Activated T-helper 1 cell treated with anti-CD3 and anti-CD28 coated beads, Interleukin-12 subunit alpha, Interleukin-12 subunit beta, Interleukin-2, Interleukin-4 antibody, amounts not matched to agents 30 ng/mL and 10 ng/mL and 1 ng/mL, durations not matched to agents 14 hours and 24 hours and 36 hours (primary cell): ENCODE results near the gene CPZ. TPM values are rescaled to one million over a fixed set of nuclear protein-coding genes. Genes with fewer than 3 reads are reported as not detected.
"Not testable (repeated sequence)": the region's sequence is repeated elsewhere in the genome, so short reads cannot be mapped to it uniquely, and the experiment has no call there.

Experiments used
- DNase-seq: peaks from one replicate; pipeline ENCODE4 v3.0.0; 2021; ENCODE audit warnings: low spot score
- H3K27ac Mint-ChIP-seq: one replicate; pipeline ENCODE4 v1.8.0; 2021; ENCODE audit warnings: mild to moderate bottlenecking, mixed read lengths
- H3K27me3 Mint-ChIP-seq: one replicate; pipeline ENCODE4 v1.8.0; 2022; ENCODE audit warnings: mild to moderate bottlenecking, moderate library complexity, mixed read lengths; ENCODE audit not compliant: insufficient read depth
- H3K36me3 Mint-ChIP-seq: one replicate; pipeline ENCODE4 v1.8.0; 2021; ENCODE audit warnings: low read depth, mixed read lengths
- H3K4me1 Mint-ChIP-seq: one replicate; pipeline ENCODE4 v1.8.0; 2021; ENCODE audit warnings: low read depth, mixed read lengths
- H3K4me3 Mint-ChIP-seq: one replicate; pipeline ENCODE4 v1.8.0; 2021; ENCODE audit warnings: mild to moderate bottlenecking, moderate library complexity, mixed read lengths
- H3K9me3 Mint-ChIP-seq: one replicate; pipeline ENCODE4 v1.8.0; 2021; ENCODE audit warnings: mixed read lengths
- intact Hi-C: fragments of 100-400 bp; cut with micrococcal nuclease; formaldehyde crosslinking; loops from one replicate; pipeline ENCODE4 v1.15.1; 2024
- total RNA-seq: library from RNA; stranded (reverse); gene quantifications from 2 replicates; pipeline ENCODE4 v1.2.3, GENCODE V29; 2022

CPZ gene
- total RNA-seq, 1 donor from 2014 or later: not detected

DNA sequence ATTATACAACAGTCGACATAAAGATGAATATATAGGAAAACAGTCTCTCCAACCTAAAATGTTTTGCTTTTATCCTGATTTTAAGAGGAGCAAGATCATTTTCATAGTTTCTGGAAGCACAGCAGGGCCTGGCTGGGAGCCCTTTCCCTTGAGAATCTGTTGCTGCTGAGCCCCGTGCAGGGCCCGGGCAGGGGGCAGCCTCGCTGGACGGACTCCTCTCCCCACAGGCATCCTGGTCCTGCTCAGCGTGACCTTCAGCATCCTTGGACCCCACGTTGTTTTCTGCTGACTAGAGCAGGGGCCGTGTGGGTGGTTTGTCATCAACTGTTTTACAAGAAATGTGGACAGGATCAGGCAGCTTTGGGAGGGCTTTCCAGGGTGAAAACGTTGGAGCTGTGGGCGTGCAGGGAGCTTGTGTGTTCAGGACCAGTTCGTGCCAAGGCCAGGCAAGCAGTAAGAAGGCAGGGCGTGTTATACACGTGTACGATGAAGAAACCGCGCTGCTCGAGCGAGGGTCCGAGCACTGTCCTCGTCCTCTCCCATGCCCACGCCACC is 25.0 kb downstream of the CPZ start:
- Mint-ChIP-seq H3K4me3 (no peak overlapping the region), H3K27ac (no peak overlapping the region), H3K4me1 (no peaks in the 10 kb centered on the region), H3K9me3 (no peaks in the 10 kb centered on the region), H3K36me3 (no peaks in the 10 kb centered on the region), H3K27me3 (no peaks in the 10 kb centered on the region)
- DNase-seq: no peak
- intact Hi-C loops: no loop called here

DNA sequence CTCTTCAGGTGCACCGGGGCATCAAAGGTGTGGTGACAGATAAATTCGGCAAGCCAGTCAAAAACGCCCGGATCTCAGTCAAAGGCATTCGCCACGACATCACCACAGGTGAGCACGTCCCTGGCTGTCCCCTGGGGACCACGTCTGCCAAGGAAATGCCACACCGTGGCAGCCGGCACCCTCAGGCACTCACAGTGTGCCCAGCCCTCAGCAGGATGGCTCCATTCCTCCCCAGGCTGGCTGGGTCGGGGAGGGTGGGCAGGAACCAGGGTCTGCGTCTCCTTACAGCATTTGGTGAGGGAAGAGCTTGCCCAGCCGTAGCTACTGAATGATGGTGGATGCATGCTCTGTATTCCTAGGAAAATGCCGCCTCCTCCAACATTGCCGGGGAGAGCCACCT is 25.9 kb downstream of the CPZ start:
- Mint-ChIP-seq H3K4me3 (no peak overlapping the region), H3K9me3 (no peaks in the 10 kb centered on the region), H3K4me1 (no peaks in the 10 kb centered on the region), H3K36me3 (no peaks in the 10 kb centered on the region), H3K27me3 (no peaks in the 10 kb centered on the region), H3K27ac (no peak overlapping the region)
- intact Hi-C loops: no loop called here
- no peak for DNase-seq

- H3K4me3 Mint-ChIP-seq: no peak overlapping the region
Observed at GRCh38 chr4:8618961-8619720, 26.6 kb downstream of the CPZ start.

DNA sequence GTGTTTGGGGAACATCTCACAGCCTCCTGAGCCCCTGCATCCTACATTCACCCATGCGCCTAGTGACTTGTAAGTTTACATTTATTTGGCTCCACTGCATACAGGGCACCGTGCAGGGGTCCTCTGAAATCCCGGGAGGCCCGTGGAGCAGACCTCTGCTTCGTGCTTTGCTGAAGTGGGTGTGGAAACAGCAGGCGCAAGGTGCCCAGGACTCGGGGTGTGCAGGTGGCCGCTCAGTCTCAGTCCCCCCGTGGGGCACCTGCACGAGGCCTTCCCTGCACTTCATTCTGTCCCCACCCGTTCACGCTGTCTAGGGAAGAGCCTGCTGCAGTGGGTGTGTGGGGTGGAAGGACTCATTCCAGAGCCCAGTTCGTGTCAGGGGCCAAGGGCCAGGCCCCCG is 28.6 kb downstream of the CPZ start:
- H3K9me3 Mint-ChIP-seq, DNase-seq, H3K4me1 Mint-ChIP-seq, H3K36me3 Mint-ChIP-seq, H3K27ac Mint-ChIP-seq, H3K4me3 Mint-ChIP-seq, H3K27me3 Mint-ChIP-seq, intact Hi-C loops: not testable (repeated sequence)

More at GRCh38 chr4:8618961-8619720, 26.6 kb downstream of the CPZ start:
- no peaks in the 10 kb centered on the region for H3K36me3 Mint-ChIP-seq
- no peaks in the 10 kb centered on the region for H3K27me3 Mint-ChIP-seq
- H3K27ac Mint-ChIP-seq: no peak overlapping the region
- intact Hi-C loops: no loop called here
- H3K9me3 Mint-ChIP-seq: no peaks in the 10 kb centered on the region
- no peaks in the 10 kb centered on the region for H3K4me1 Mint-ChIP-seq
- no peak for DNase-seq

DNA sequence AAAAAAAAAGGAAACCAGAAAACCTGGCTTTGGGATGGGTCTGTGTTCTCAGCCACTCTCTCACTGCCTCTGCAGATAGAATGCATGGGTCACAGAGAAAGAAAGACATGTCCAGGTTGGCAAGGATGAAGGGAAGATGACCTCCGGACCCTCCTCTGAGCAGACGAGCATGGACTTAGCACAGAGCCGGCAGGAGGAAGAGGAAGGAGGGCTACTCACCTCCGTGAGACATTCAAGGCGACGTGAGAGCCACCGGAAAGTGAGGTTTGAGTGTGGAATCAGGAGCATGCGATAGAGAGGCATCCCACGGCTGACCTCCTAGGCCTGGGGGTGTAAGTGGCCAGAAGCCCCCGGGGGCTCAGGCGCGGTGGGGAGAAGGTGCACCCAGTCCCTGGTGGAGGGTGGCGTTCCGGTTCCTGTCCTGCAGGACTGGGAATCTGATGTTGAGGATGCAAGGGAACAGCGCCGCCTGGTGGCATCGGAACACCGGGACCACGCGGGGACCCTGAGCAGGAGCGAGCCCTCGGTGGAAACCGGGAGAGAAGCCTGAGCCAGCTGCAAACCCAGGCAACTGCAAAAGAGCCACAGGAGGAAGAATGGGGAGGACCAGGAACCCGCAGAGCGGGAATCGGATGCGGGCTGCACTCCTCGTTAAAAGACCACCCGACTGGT is 32.2 kb downstream of the CPZ start:
- H3K4me1 Mint-ChIP-seq, intact Hi-C loops: not testable (repeated sequence)

GRCh38 chr4:8630240-8630905 is 37.8 kb downstream of the CPZ start:
- H3K4me1 Mint-ChIP-seq, H3K36me3 Mint-ChIP-seq, H3K9me3 Mint-ChIP-seq, H3K4me3 Mint-ChIP-seq, intact Hi-C loops, DNase-seq, H3K27me3 Mint-ChIP-seq, H3K27ac Mint-ChIP-seq: not testable (repeated sequence)

More for the DNA sequence above, 32.2 kb downstream of the CPZ start:
- not testable (repeated sequence) for H3K4me3 Mint-ChIP-seq, H3K27me3 Mint-ChIP-seq, H3K36me3 Mint-ChIP-seq, DNase-seq, H3K9me3 Mint-ChIP-seq, H3K27ac Mint-ChIP-seq

- H3K9me3 Mint-ChIP-seq, H3K27ac Mint-ChIP-seq, H3K36me3 Mint-ChIP-seq, H3K4me1 Mint-ChIP-seq, H3K4me3 Mint-ChIP-seq, DNase-seq, intact Hi-C loops, H3K27me3 Mint-ChIP-seq: not testable (repeated sequence)
Observed at GRCh38 chr4:8631896-8632295, 39.3 kb downstream of the CPZ start.

DNA sequence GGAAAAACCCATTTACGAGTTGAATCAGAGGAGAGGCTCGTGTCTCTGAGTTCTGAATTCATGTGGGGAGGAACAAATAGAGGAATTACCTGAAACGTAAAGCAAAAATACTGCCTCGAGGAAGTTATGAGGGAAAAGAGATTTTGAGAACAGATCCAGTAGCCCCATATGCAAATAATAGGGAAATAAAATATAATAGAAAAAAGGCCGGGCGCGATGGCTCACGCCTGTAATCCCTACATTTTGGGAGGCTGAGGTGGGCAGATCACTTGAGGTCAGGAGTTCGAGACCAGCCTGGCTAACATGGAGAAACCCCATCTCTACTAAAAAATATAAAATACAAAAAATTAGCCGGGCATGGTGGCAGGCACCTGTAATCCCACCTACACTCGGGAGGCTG is 42.2 kb downstream of the CPZ start:
- H3K4me1 Mint-ChIP-seq, H3K4me3 Mint-ChIP-seq, intact Hi-C loops, H3K27me3 Mint-ChIP-seq, H3K27ac Mint-ChIP-seq, H3K9me3 Mint-ChIP-seq, H3K36me3 Mint-ChIP-seq, DNase-seq: not testable (repeated sequence)

GRCh38 chr4:8635897-8636554 is 43.5 kb downstream of the CPZ start:
- H3K27ac Mint-ChIP-seq, H3K4me3 Mint-ChIP-seq, DNase-seq, H3K27me3 Mint-ChIP-seq, H3K9me3 Mint-ChIP-seq, H3K4me1 Mint-ChIP-seq, intact Hi-C loops, H3K36me3 Mint-ChIP-seq: not testable (repeated sequence)

- Mint-ChIP-seq H3K9me3 (no peaks in the 10 kb centered on the region), H3K36me3 (no peaks in the 10 kb centered on the region), H3K4me1 (no peaks in the 10 kb centered on the region), H3K27me3 (no peaks in the 10 kb centered on the region), H3K27ac (no peak overlapping the region), H3K4me3 (no peak overlapping the region)
- intact Hi-C loops: no loop called here
- DNase-seq: no peak
Observed at GRCh38 chr4:8637456-8637984, 45.0 kb downstream of the CPZ start.

GRCh38 chr4:8639021-8639420 is 46.5 kb downstream of the CPZ start:
- Mint-ChIP-seq H3K4me3 (no peak overlapping the region), H3K27me3 (no peaks in the 10 kb centered on the region), H3K4me1 (no peaks in the 10 kb centered on the region), H3K27ac (no peak overlapping the region), H3K9me3 (no peaks in the 10 kb centered on the region), H3K36me3 (no peaks in the 10 kb centered on the region)
- intact Hi-C loops: no loop called here
- DNase-seq: no peak

- Mint-ChIP-seq H3K27ac (no peak overlapping the region), H3K36me3 (no peaks in the 10 kb centered on the region), H3K4me3 (no peak overlapping the region), H3K4me1 (no peaks in the 10 kb centered on the region), H3K9me3 (no peaks in the 10 kb centered on the region), H3K27me3 (no peaks in the 10 kb centered on the region)
- no peak for DNase-seq
- intact Hi-C loops: no loop called here
Observed at GRCh38 chr4:8639777-8640720, 47.5 kb downstream of the CPZ start.
